Measurements from ENCODE around the gene SNX15.

SNX15 gene

GRCh38 chr11:65056999-65057398, 29.8 kb downstream of the SNX15 start:
- Mint-ChIP-seq H3K27ac (no peak overlapping the region), H3K9me3 (no peaks in the 10 kb centered on the region), H3K4me1 (peaks cover 24 to 33% of the 10 kb centered on the region in 2 donors), H3K36me3 (no peaks in the 10 kb centered on the region), H3K27me3 (no peaks in the 10 kb centered on the region), H3K4me3 (no peak overlapping the region)
- DNase-seq (no peak), ATAC-seq (replicated peaks) (no peak)

DNA sequence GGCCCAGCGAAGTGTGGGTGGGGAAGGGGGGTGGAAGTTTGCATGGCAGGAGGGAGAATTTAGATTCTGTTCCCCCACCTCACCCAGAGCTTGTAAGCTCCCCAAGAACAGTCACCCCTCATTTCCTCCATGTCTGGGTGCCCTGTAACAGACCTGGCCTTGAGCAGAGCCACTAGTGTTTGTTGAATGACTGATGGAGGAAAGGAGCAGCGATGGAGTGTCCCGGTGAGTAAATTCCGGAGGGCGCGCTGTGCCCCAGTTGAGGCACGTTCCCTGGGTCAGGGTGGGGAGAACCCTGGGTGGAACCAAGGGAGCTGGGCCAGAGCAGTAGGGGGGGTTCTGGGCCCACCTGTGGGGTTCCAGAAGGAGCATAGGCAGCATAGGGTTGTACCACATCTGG, 30.3 kb downstream of the SNX15 start:
- Mint-ChIP-seq H3K4me3 (no peak overlapping the region), H3K9me3 (no peaks in the 10 kb centered on the region), H3K36me3 (no peaks in the 10 kb centered on the region), H3K4me1 (peaks cover 28 to 33% of the 10 kb centered on the region in 2 donors), H3K27me3 (no peaks in the 10 kb centered on the region), H3K27ac (no peak overlapping the region)
- no peak for ATAC-seq (replicated peaks)
- no peak for DNase-seq

- ATAC-seq (replicated peaks) (no peak), DNase-seq (no peak)
- H3K27me3 Mint-ChIP-seq, result no peaks in the 10 kb centered on the region
- H3K36me3 Mint-ChIP-seq, result no peaks in the 10 kb centered on the region
- H3K27ac Mint-ChIP-seq, result no peak overlapping the region
- H3K4me3 Mint-ChIP-seq, result no peak overlapping the region
- no peaks in the 10 kb centered on the region for H3K9me3 Mint-ChIP-seq
- peaks cover 26 to 30% of the 10 kb centered on the region in 2 donors for H3K4me1 Mint-ChIP-seq
These were observed 30.8 kb downstream of the SNX15 start for GRCh38 chr11:65058012-65058411.

GRCh38 chr11:65058419-65059054, 31.3 kb downstream of the SNX15 start, which contains the start of gene NAALADL1:
TSS of gene NAALADL1 (minus strand) at chr11:65058553. CDS start at chr11:65058521, 32 bp downstream.
- no peak within 1 kb of the TSS for H3K27ac Mint-ChIP-seq
- H3K27me3 Mint-ChIP-seq, result no peaks in the 10 kb centered on the region

DNA sequence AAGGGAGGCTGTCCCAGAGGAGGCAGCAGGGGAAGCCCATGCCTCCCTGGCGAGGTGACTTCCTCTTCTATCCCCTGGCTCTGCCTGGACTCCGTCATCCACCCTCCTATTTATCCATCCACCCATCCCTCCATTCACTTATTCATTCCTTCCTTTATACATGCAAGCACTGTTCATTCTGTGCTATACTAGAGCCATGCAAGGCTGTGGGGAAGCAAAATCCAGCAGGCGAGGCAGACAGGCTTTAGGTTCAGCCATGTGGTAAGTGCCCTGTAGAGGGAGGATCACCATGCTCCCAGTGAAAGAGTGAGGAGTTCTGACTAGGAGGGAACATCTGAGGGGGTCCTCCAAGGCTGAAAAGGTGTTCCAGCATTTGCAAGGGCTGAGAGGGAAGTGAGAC, 32.3 kb downstream of the SNX15 start:
- H3K36me3 Mint-ChIP-seq, result no peaks in the 10 kb centered on the region
- no peaks in the 10 kb centered on the region for H3K9me3 Mint-ChIP-seq
- H3K4me3 Mint-ChIP-seq, result no peak overlapping the region
- H3K27ac Mint-ChIP-seq, result no peak overlapping the region
- peaks cover 11 to 15% of the 10 kb centered on the region in 2 donors for H3K4me1 Mint-ChIP-seq
- ATAC-seq (replicated peaks) (no peak), DNase-seq (no peak)
- no peaks in the 10 kb centered on the region for H3K27me3 Mint-ChIP-seq

More at GRCh38 chr11:65058419-65059054, 31.3 kb downstream of the SNX15 start, which contains the start of gene NAALADL1:
- Mint-ChIP-seq H3K4me3 (no peak within 1 kb of the TSS), H3K4me1 (peaks cover 21 to 25% of the 10 kb centered on the region in 2 donors), H3K9me3 (no peaks in the 10 kb centered on the region), H3K36me3 (no peaks in the 10 kb centered on the region)
- DNase-seq (no peak), ATAC-seq (replicated peaks) (no peak)

DNA sequence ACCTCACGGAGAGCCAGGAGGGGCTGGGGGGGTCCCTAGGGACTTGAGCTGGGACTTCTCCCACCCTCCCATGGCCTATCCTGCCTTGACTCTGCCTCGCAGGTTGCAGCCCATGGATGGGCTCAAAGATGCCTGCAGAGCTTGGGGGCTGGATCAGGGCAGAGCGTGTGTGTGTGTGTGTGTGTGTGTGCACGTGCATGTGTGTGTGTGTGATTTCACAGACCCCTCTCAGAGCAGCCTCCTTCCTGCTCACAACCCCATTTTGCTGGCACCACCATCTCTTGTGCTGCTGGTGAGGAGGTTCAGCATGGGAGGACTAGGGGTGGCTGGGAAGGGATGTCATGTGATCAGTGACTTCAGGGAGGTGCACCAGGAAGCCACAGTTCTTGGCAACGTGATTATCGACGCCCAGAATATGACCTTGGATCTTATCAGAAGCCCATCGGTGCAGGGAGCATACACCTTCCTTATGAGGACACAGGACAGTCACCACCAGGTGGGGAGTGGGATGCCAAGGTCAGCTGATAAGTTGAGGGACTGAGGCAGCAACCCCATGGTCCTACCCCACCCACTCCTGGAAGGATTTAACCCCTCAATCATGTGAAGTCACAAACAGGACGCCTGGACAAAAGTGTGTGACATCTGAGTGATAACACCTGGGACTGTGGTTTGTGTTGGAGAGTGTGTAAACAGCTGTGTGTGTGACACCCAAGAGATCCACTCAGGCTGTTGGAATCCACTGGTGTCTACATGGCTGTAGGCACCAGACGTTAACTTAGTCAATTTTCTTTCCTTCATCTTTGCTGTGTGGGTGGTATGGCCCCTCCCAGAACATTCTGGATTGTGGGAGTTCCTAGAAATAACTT, 33.0 kb downstream of the SNX15 start:
- no peak for ATAC-seq (replicated peaks)
- Mint-ChIP-seq H3K4me1 (peaks cover 11 to 14% of the 10 kb centered on the region in 2 donors), H3K27ac (no peak overlapping the region), H3K9me3 (no peaks in the 10 kb centered on the region), H3K36me3 (no peaks in the 10 kb centered on the region), H3K4me3 (no peak overlapping the region), H3K27me3 (no peaks in the 10 kb centered on the region)
- no peak for DNase-seq

DNA sequence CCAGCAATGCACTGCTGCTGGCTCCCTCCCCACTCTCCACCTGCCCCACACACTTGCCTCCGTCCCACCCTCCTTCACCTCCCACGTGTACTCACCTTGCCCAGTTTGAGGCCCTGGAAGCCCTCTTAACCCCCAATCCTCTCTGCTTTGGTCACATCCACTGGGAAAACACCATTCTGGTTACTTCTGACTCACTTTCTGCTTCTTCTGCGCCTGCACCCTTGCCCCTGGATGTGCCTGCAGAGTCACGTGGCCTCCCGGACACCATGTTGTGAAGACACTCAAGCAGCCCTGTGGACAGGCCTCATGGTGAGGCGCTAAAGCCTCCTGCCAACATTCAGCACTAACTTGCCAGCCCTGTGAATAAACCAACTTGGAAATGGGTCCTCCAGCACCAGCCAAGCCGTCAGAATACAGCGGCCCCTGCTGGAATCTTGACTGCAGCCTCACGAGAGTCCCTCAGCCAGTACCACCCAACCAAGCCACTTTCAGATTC, 33.7 kb downstream of the SNX15 start:
- no peak overlapping the region for H3K4me3 Mint-ChIP-seq
- no peak for DNase-seq
- H3K27me3 Mint-ChIP-seq, result no peaks in the 10 kb centered on the region
- H3K27ac Mint-ChIP-seq, result no peak overlapping the region
- no peak for ATAC-seq (replicated peaks)
- H3K9me3 Mint-ChIP-seq, result no peaks in the 10 kb centered on the region
- peaks cover 5 to 7% of the 10 kb centered on the region in 2 donors for H3K4me1 Mint-ChIP-seq
- no peaks in the 10 kb centered on the region for H3K36me3 Mint-ChIP-seq

- no peak for ATAC-seq (replicated peaks)
- no peak overlapping the region for H3K4me3 Mint-ChIP-seq
- H3K9me3 Mint-ChIP-seq, result no peaks in the 10 kb centered on the region
- H3K27me3 Mint-ChIP-seq, result no peaks in the 10 kb centered on the region
- no peaks in the 10 kb centered on the region for H3K36me3 Mint-ChIP-seq
- no peak overlapping the region for H3K27ac Mint-ChIP-seq
- H3K4me1 Mint-ChIP-seq, result peaks cover 5 to 7% of the 10 kb centered on the region in 2 donors
- no peak for DNase-seq
These were observed 36.3 kb downstream of the SNX15 start for GRCh38 chr11:65063532-65063931.

- H3K27me3 Mint-ChIP-seq, result no peaks in the 10 kb centered on the region
- H3K4me1 Mint-ChIP-seq, result peaks cover 5 to 7% of the 10 kb centered on the region in 2 donors
- H3K9me3 Mint-ChIP-seq, result no peaks in the 10 kb centered on the region
- no peaks in the 10 kb centered on the region for H3K36me3 Mint-ChIP-seq
- no peak for DNase-seq
- no peak overlapping the region for H3K27ac Mint-ChIP-seq
- H3K4me3 Mint-ChIP-seq, result no peak overlapping the region
- ATAC-seq (replicated peaks), result no peak
These were observed 37.6 kb downstream of the SNX15 start for GRCh38 chr11:65064847-65065240.

DNA sequence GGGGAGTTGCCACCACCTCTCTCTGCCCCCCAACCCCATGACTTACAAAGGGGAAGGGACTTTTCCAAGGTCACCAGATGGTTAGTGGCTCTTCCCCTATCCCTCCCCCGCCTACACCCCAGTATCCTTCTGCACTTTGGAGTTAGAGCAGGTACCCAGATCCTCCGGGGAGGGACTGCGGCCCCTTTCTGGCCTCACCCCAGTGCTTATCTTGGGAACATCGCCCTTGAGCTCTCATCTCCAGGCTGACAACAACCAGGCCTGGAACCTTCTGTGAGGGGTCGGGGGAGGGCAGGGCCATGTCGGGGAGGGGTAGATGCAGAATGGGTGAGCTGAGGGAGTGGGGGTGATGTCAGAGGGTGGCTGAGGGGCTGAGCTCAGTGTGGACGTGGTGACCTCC, 38.6 kb downstream of the SNX15 start:
- Mint-ChIP-seq H3K27me3 (no peaks in the 10 kb centered on the region), H3K4me3 (no peak overlapping the region), H3K9me3 (no peaks in the 10 kb centered on the region), H3K27ac (no peak overlapping the region), H3K4me1 (peaks cover 5 to 7% of the 10 kb centered on the region in 2 donors), H3K36me3 (no peaks in the 10 kb centered on the region)
- no peak for DNase-seq
- ATAC-seq (replicated peaks), result no peak

DNA sequence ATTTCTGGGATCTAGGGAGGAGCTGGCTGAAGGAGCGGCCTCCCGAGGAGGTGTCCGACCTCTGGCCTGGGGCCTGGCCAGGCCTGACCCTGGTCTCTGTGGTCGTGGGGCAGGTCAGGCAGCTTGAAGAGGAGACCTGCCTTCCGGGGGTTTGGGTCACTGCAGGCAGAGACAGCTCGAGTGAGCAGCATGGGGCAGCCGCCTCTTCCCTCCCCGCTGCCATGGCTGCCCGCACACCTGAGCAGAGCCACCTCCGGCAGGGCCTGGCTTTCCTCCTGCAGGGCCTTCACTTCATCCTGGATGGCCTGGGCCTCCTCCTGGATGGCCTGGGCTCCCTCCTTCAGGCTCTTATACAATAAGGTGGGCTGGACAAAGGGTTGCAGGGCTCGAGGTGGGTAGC, 39.1 kb downstream of the SNX15 start:
- ATAC-seq (replicated peaks), result no peak
- no peak for DNase-seq
- Mint-ChIP-seq H3K36me3 (no peaks in the 10 kb centered on the region), H3K27ac (no peak overlapping the region), H3K27me3 (no peaks in the 10 kb centered on the region), H3K4me1 (peaks cover 3 to 4% of the 10 kb centered on the region in 2 donors), H3K4me3 (no peak overlapping the region), H3K9me3 (no peaks in the 10 kb centered on the region)

DNA sequence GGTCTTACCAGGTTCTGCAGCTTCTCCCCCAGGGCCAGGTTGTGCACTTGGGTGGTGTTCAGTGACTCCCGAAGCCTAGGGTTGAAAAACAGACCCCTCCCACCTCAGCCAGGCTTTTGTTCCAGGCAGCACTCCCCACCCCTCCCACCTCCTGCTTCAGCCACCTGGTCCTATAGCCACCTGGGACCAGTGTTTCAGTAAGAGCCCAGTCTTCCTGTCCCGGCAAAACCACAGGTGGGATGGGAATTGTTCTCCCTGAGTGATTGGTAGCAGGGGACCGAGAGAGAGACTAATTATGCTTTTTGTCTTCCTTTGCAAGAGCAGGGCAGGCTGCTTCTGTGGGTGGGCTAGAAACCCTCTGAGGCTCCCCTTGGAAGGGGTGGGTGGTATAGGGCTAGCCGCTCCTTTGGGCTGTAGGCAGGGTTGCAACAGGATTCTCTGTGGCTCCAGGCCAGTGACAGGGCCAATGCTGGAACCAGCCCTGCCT, 39.6 kb downstream of the SNX15 start:
- Mint-ChIP-seq H3K27me3 (no peaks in the 10 kb centered on the region), H3K9me3 (no peaks in the 10 kb centered on the region), H3K36me3 (no peaks in the 10 kb centered on the region), H3K4me3 (no peak overlapping the region), H3K27ac (no peak overlapping the region), H3K4me1 (peaks cover under 1 to 4% of the 10 kb centered on the region in 2 donors)
- ATAC-seq (replicated peaks) (no peak), DNase-seq (no peak)

- no peaks in the 10 kb centered on the region for H3K9me3 Mint-ChIP-seq
- no peak overlapping the region for H3K4me3 Mint-ChIP-seq
- DNase-seq, result no peak
- H3K36me3 Mint-ChIP-seq, result no peaks in the 10 kb centered on the region
- no peak for ATAC-seq (replicated peaks)
- no peak overlapping the region for H3K27ac Mint-ChIP-seq
- H3K27me3 Mint-ChIP-seq, result no peaks in the 10 kb centered on the region
- H3K4me1 Mint-ChIP-seq, result peaks cover 3 to 5% of the 10 kb centered on the region in 2 donors
These were observed 40.2 kb downstream of the SNX15 start for GRCh38 chr11:65067446-65067845.

- Mint-ChIP-seq H3K36me3 (no peaks in the 10 kb centered on the region), H3K27ac (no peak overlapping the region), H3K9me3 (no peaks in the 10 kb centered on the region), H3K4me3 (no peak overlapping the region), H3K27me3 (no peaks in the 10 kb centered on the region), H3K4me1 (peaks cover 3 to 5% of the 10 kb centered on the region in 2 donors)
- no peak for DNase-seq
- no peak for ATAC-seq (replicated peaks)
These were observed 42.0 kb downstream of the SNX15 start for GRCh38 chr11:65069217-65069616.

All from stimulated activated naive B cell treated with anti-CD40 and anti-IgM and Interleukin-4, amounts not matched to agents 10 μg/mL and 1 μg/mL and 100 μg/mL, for 72 hours (primary cell).